Type B pancreatic cell (in vitro differentiated cells): ENCODE data around the gene SIK2. TPM values are rescaled to one million over a fixed set of nuclear protein-coding genes. Genes with fewer than 3 reads are reported as not detected.

ENCODE experiments used
- DNase-seq: peaks from one replicate; pipeline ENCODE4 v3.0.0; 2021; ENCODE audit warnings: mixed read lengths; ENCODE audit not compliant: unreplicated experiment; ENCODE audit errors: extremely low spot score
- H3K27ac Mint-ChIP-seq: 2 replicates; pipeline ENCODE4 v1.8.0; 2021; ENCODE audit warnings: mild to moderate bottlenecking, mixed read lengths
- H3K27me3 Mint-ChIP-seq: 2 replicates; pipeline ENCODE4 v1.8.0; 2021; ENCODE audit warnings: mixed read lengths
- H3K36me3 Mint-ChIP-seq: 2 replicates; pipeline ENCODE4 v1.8.0; 2021; ENCODE audit warnings: mixed read lengths
- H3K4me1 Mint-ChIP-seq: one replicate; pipeline ENCODE4 v1.8.0; 2021; ENCODE audit warnings: mixed read lengths; ENCODE audit not compliant: unreplicated experiment
- H3K4me3 Mint-ChIP-seq: 2 replicates; pipeline ENCODE4 v1.8.0; 2021; ENCODE audit warnings: mild to moderate bottlenecking, mixed read lengths
- H3K9me3 Mint-ChIP-seq: 2 replicates; pipeline ENCODE4 v1.8.0; 2021; ENCODE audit warnings: mixed read lengths
- total RNA-seq: library from RNA; stranded (reverse); gene quantifications from 2 replicates; pipeline ENCODE4 v1.2.1, GENCODE V29; 2021; ENCODE audit warnings: low replicate concordance
- TF ChIP-seq, protein P1 (sequence below): fragments of 200-600 bp; sonication (generic); conservative IDR thresholded peaks from 2 replicates; pipeline ENCODE4 v1.5.0; 2021; ENCODE audit warnings: antibody characterized with exemption, mild to moderate bottlenecking

Gene SIK2
- total RNA-seq, 1 donor from 2014 or later, result 28.0 TPM

DNA sequence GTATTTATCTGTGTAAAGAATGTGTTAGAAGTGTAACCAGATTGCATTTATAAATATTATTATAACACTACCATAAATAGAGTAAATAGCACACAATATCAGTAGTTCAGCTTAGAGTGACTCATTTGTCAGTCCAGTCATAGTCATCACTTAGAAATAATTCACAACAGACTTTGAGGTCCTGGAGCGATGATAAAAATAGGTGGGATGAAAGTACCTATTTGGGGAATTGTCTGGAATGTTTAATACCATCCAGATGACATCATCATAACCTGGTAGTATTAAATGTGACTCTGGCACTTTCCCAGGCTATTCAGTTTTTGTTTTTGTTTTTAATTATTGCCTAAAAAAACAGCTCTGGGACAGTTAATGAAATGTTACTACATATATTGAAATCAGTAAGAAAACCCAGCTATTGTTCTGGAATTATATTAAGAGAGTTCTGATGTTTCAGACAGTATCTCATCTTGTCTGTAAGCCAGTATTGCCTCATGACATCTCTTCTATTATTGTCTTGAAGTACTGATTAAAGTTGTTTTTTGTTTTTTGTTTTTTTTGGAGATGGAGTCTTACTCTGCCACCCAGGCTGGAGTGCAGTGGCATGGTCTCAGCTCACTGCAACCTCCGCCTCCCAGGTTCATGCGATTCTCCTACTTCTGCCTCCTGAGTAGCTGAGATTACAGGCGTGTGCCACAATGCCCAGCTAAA, 74.8 kb downstream of the SIK2 start:
- Mint-ChIP-seq H3K4me1 (no peaks in the 10 kb centered on the region), H3K27ac (no peak overlapping the region), H3K4me3 (no peak overlapping the region), H3K36me3 (peaks cover 20% of the 10 kb centered on the region), H3K9me3 (no peaks in the 10 kb centered on the region), H3K27me3 (no peaks in the 10 kb centered on the region)
- no peak for DNase-seq
- TF ChIP-seq, protein P1, sequence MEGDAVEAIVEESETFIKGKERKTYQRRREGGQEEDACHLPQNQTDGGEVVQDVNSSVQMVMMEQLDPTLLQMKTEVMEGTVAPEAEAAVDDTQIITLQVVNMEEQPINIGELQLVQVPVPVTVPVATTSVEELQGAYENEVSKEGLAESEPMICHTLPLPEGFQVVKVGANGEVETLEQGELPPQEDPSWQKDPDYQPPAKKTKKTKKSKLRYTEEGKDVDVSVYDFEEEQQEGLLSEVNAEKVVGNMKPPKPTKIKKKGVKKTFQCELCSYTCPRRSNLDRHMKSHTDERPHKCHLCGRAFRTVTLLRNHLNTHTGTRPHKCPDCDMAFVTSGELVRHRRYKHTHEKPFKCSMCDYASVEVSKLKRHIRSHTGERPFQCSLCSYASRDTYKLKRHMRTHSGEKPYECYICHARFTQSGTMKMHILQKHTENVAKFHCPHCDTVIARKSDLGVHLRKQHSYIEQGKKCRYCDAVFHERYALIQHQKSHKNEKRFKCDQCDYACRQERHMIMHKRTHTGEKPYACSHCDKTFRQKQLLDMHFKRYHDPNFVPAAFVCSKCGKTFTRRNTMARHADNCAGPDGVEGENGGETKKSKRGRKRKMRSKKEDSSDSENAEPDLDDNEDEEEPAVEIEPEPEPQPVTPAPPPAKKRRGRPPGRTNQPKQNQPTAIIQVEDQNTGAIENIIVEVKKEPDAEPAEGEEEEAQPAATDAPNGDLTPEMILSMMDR, result no peak

DNA sequence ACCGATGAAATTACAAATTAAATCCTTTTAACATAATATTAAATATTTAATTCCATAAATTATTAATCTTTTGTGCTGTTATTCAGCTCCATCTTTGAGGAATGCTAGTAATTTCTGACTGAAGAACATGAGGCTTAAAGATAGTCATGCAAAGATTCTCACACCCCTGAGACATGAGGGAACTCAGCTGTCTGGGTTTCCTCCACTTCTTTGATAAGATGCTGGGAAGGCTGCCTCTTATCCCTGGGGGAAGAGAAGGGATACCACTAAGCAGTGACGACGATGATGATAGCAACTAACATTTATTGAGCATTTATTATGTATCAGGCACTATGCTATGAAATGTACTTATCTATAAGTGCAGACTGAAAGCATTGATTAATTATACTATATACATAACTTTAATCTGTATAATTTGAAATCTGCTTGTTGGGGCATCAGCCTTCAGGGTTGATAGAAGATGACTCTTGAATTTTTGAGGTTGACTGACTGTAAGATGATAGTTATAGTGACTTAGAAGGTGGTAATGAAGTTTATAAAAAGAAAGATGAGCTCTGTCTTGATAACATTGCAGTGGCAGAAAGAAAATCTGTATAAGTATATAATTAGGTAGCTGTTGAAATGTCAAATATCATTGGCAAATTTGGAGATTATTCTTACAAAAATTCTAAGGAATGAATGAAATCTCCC, 78.4 kb downstream of the SIK2 start:
- TF ChIP-seq, protein P1, result no peak
- Mint-ChIP-seq H3K4me1 (no peaks in the 10 kb centered on the region), H3K27ac (no peak overlapping the region), H3K27me3 (no peaks in the 10 kb centered on the region), H3K4me3 (no peak overlapping the region), H3K36me3 (peaks cover 6% of the 10 kb centered on the region), H3K9me3 (no peaks in the 10 kb centered on the region)
- no peak for DNase-seq

DNA sequence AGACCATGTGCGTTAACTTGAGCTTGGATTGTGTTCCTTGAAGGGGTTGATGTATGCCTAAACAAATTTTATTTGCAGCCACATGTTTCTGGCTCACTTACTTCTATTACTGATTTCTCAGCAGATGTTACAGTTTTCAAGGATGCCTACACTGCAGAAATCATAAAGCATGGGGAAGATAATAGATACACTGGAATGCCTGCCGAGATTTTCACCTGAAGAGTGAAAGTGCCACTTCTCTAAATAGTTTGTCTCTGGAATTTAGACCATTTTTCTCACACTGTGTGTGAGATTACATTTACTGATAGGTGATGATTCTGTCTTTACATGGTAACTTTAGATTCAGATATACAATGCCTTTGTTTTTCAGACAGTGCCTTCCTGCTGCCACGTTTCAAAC, 81.6 kb downstream of the SIK2 start:
- H3K27ac Mint-ChIP-seq, result no peak overlapping the region
- no peak overlapping the region for H3K4me3 Mint-ChIP-seq
- TF ChIP-seq, protein P1, result no peak
- no peaks in the 10 kb centered on the region for H3K27me3 Mint-ChIP-seq
- DNase-seq, result no peak
- H3K9me3 Mint-ChIP-seq, result no peaks in the 10 kb centered on the region
- H3K4me1 Mint-ChIP-seq, result no peaks in the 10 kb centered on the region
- peaks cover 5% of the 10 kb centered on the region for H3K36me3 Mint-ChIP-seq

DNA sequence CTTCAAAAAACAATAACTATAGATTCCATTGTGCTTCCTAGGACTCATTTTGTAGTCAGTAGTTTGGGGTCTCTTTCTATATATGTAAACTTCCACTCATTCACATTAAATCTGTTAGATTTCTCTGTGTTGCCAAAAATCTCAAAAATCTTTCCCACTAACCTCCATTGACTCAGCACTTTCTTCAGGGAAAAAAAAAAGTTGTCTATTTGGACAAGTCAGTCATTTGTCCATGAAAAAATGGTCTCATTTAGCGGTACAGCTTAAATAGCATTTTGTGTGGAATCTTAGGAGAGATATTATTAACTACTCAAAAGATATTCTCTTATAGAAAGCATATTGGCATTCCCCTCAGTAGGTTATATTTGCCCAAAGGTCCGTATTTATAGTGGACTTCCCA, 82.0 kb downstream of the SIK2 start:
- Mint-ChIP-seq H3K4me3 (no peak overlapping the region), H3K27ac (no peak overlapping the region), H3K9me3 (no peaks in the 10 kb centered on the region), H3K36me3 (peaks cover 8% of the 10 kb centered on the region), H3K27me3 (no peaks in the 10 kb centered on the region), H3K4me1 (no peaks in the 10 kb centered on the region)
- TF ChIP-seq, protein P1, result no peak
- DNase-seq, result no peak

DNA sequence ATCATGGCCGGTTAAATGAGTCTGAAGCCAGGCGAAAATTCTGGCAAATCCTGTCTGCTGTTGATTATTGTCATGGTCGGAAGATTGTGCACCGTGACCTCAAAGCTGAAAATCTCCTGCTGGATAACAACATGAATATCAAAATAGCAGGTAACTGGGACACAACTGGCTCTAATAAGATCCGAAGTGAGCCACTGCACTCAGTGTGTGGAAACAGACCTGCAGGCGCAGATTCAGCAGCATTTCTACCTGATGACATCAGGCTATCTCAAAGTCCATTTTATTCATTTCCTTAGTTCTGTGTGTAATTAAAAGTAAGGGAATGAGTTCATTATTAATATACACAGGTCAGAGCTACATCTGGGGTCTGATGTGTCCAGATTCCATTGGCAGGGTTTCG, 85.8 kb downstream of the SIK2 start:
- H3K9me3 Mint-ChIP-seq, result no peaks in the 10 kb centered on the region
- no peak overlapping the region for H3K4me3 Mint-ChIP-seq
- peaks cover 17% of the 10 kb centered on the region for H3K36me3 Mint-ChIP-seq

More for the DNA sequence above, 85.8 kb downstream of the SIK2 start:
- TF ChIP-seq, protein P1, result no peak
- DNase-seq, result no peak
- no peak overlapping the region for H3K27ac Mint-ChIP-seq
- H3K27me3 Mint-ChIP-seq, result no peaks in the 10 kb centered on the region
- peaks cover 7% of the 10 kb centered on the region for H3K4me1 Mint-ChIP-seq
